H1 (cell line): Measurements from ENCODE around the gene SENP1. TPM values are rescaled to one million over a fixed set of nuclear protein-coding genes. Genes with fewer than 3 reads are reported as not detected.

ENCODE experiments used
- EP300 ChIP-seq, 2 experiments: IDR thresholded peaks; 1 replicate in 1 of 2; 2 replicates in 1 of 2; pipeline ENCODE4 v1.6.1; 2011 to 2012; ENCODE audit warnings: low read depth in 2 of 2, low read length in 2 of 2, mild to moderate bottlenecking in 2 of 2, borderline replicate concordance in 1 of 2, inconsistent platforms in 1 of 2, moderate library complexity in 1 of 2
- RNF2 ChIP-seq: fragments of 200-900, 300-1000 bp; sonication (generic); IDR thresholded peaks from 2 replicates; pipeline ENCODE4 v1.7.1; 2016; ENCODE audit warnings: borderline replicate concordance, low read depth, mild to moderate bottlenecking, antibody characterized with exemption, low read length; ENCODE audit not compliant: poor library complexity, severe bottlenecking; ENCODE audit errors: missing control alignments
- SUZ12 ChIP-seq: fragments of 200-600 bp; sonication (generic); IDR thresholded peaks from 2 replicates; pipeline ENCODE4 v1.6.1; 2012; ENCODE audit warnings: mild to moderate bottlenecking, inconsistent platforms, low read length, moderate library complexity, mixed read lengths
- polyA plus RNA-seq, 7 experiments: library from polyadenylated mRNA; depleted of rRNA in 3 of 7; stranded (reverse) in 5 of 7; unstranded in 2 of 7; fragments of >200 nt in 5 of 7; fragments of 200-250 nt in 2 of 7; gene quantifications; 1 replicate in 5 of 7; 2 replicates in 1 of 7; 4 replicates in 1 of 7; pipeline versions ENCODE4 v1.2.1 to v1.2.3, GENCODE V29; 2011 to 2013; ENCODE audit warnings: missing spikeins in 2 of 7, mixed read lengths in 2 of 7
- total RNA-seq: library from RNA; stranded (reverse); fragmentation: NEBNext Ultra II Directional; extraction: Animal tissue kit (Norgen Biotek cat#: 25700); gene quantifications from 2 replicates; pipeline ENCODE4 v1.2.1, GENCODE V29; 2021
- TF ChIP-seq, protein P1 (sequence below): IDR thresholded peaks from 2 replicates; pipeline ENCODE4 v1.6.1; 2012; ENCODE audit warnings: inconsistent platforms

Gene SENP1
- total and polyA plus RNA-seq, 2 of the 8 experiments (the other 6 are each of a cell fraction or from before 2014, with no cell fraction given), result 14.2 to 31.5 TPM

DNA sequence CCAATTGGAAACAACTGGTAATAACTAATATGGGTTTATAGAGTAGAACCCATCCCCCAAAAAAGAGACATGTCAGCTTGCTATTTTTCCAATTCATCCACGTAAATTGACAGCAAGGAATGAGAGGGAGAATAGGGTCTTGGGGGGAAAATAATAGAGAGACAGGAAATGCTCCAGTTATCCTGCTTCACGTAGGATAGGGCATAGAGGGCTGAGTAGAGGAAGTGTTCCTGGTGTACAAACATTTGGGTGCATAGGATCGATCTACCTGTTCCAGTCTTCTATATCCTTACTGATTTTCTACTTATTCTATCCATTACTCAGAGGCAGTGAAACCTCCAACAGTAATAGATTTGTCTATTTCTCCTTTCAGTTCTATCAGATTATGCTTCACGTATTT, 52.0 kb downstream of the SENP1 start (continued):
- no peak for TF ChIP-seq EP300 (IDR thresholded peaks at IDR 0.05; ENCODE audit: borderline replicate concordance in 1 of 2, low read depth in 2 of 2, low read length in 2 of 2)
- TF ChIP-seq, protein P1, sequence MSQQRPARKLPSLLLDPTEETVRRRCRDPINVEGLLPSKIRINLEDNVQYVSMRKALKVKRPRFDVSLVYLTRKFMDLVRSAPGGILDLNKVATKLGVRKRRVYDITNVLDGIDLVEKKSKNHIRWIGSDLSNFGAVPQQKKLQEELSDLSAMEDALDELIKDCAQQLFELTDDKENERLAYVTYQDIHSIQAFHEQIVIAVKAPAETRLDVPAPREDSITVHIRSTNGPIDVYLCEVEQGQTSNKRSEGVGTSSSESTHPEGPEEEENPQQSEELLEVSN, result no peak
- TF ChIP-seq RNF2, result no peak
- no peak for TF ChIP-seq SUZ12
- TF ChIP-seq, all 59 proteins: peak for 0
